ENCODE results near the gene OR2H1. TPM values are rescaled to one million over a fixed set of nuclear protein-coding genes. Genes with fewer than 3 reads are reported as not detected.

Gene OR2H1
- total RNA-seq, 1 donor from 2014 or later, result not detected

GRCh38 chr6:29461021-29461814 lies 4.3 kb downstream of the OR2H1 start:
- Mint-ChIP-seq H3K27ac (no peak overlapping the region), H3K27me3 (ENCODE audit: low read depth) (peaks cover 20% of the 10 kb centered on the region), H3K4me1 (ENCODE audit: low read depth) (no peaks in the 10 kb centered on the region), H3K4me3 (ENCODE audit: low read depth) (no peak overlapping the region), H3K36me3 (ENCODE audit: low read depth) (no peaks in the 10 kb centered on the region), H3K9me3 (no peaks in the 10 kb centered on the region)
- DNase-seq (ENCODE audit: low spot score), result no peak
- intact Hi-C loops (cut with micrococcal nuclease), result no loop called here

GRCh38 chr6:29462022-29462421 lies 5.1 kb downstream of the OR2H1 start:
- Mint-ChIP-seq H3K27ac (no peak overlapping the region), H3K4me3 (ENCODE audit: low read depth) (no peak overlapping the region), H3K4me1 (ENCODE audit: low read depth) (no peaks in the 10 kb centered on the region), H3K36me3 (ENCODE audit: low read depth) (no peaks in the 10 kb centered on the region), H3K27me3 (ENCODE audit: low read depth) (peaks cover 20% of the 10 kb centered on the region), H3K9me3 (no peaks in the 10 kb centered on the region)
- intact Hi-C loops (cut with micrococcal nuclease), result no loop called here
- DNase-seq (ENCODE audit: low spot score), result no peak

GRCh38 chr6:29465279-29465678 lies 8.3 kb downstream of the OR2H1 start:
- no peaks in the 10 kb centered on the region for H3K36me3 Mint-ChIP-seq (ENCODE audit: low read depth)
- no peak for DNase-seq (ENCODE audit: low spot score)
- H3K9me3 Mint-ChIP-seq, result no peaks in the 10 kb centered on the region
- H3K27me3 Mint-ChIP-seq (ENCODE audit: low read depth), result peaks cover 8% of the 10 kb centered on the region
- intact Hi-C loops (cut with micrococcal nuclease), result no loop called here
- H3K4me3 Mint-ChIP-seq (ENCODE audit: low read depth), result no peak overlapping the region
- H3K4me1 Mint-ChIP-seq (ENCODE audit: low read depth), result no peaks in the 10 kb centered on the region
- no peak overlapping the region for H3K27ac Mint-ChIP-seq

- no peaks in the 10 kb centered on the region for H3K9me3 Mint-ChIP-seq
- no peak overlapping the region for H3K4me3 Mint-ChIP-seq (ENCODE audit: low read depth)
- peaks cover 8% of the 10 kb centered on the region for H3K27me3 Mint-ChIP-seq (ENCODE audit: low read depth)
- no peak overlapping the region for H3K27ac Mint-ChIP-seq
- no peaks in the 10 kb centered on the region for H3K4me1 Mint-ChIP-seq (ENCODE audit: low read depth)
- intact Hi-C loops (cut with micrococcal nuclease), result no loop called here
- no peaks in the 10 kb centered on the region for H3K36me3 Mint-ChIP-seq (ENCODE audit: low read depth)
- DNase-seq (ENCODE audit: low spot score), result no peak
Measured at GRCh38 chr6:29465801-29466200, 8.8 kb downstream of the OR2H1 start.

GRCh38 chr6:29466241-29466640 lies 9.3 kb downstream of the OR2H1 start:
- H3K4me1 Mint-ChIP-seq (ENCODE audit: low read depth), result no peaks in the 10 kb centered on the region
- H3K27ac Mint-ChIP-seq, result no peak overlapping the region
- H3K27me3 Mint-ChIP-seq (ENCODE audit: low read depth), result peaks cover 8% of the 10 kb centered on the region
- no peak overlapping the region for H3K4me3 Mint-ChIP-seq (ENCODE audit: low read depth)
- no peak for DNase-seq (ENCODE audit: low spot score)
- H3K9me3 Mint-ChIP-seq, result no peaks in the 10 kb centered on the region
- H3K36me3 Mint-ChIP-seq (ENCODE audit: low read depth), result no peaks in the 10 kb centered on the region
- intact Hi-C loops (cut with micrococcal nuclease), result no loop called here

- Mint-ChIP-seq H3K36me3 (ENCODE audit: low read depth) (no peaks in the 10 kb centered on the region), H3K27ac (no peak overlapping the region), H3K9me3 (no peaks in the 10 kb centered on the region), H3K27me3 (ENCODE audit: low read depth) (peaks cover 1% of the 10 kb centered on the region), H3K4me1 (ENCODE audit: low read depth) (no peaks in the 10 kb centered on the region), H3K4me3 (ENCODE audit: low read depth) (no peak overlapping the region)
- no peak for DNase-seq (ENCODE audit: low spot score)
- intact Hi-C loops (cut with micrococcal nuclease), result no loop called here
Measured at GRCh38 chr6:29474996-29475395, 18.0 kb downstream of the OR2H1 start.

GRCh38 chr6:29477923-29478450 lies 21.0 kb downstream of the OR2H1 start:
- no peak overlapping the region for H3K4me3 Mint-ChIP-seq (ENCODE audit: low read depth)
- DNase-seq (ENCODE audit: low spot score), result no peak
- H3K36me3 Mint-ChIP-seq (ENCODE audit: low read depth), result no peaks in the 10 kb centered on the region
- no peaks in the 10 kb centered on the region for H3K9me3 Mint-ChIP-seq
- intact Hi-C loops (cut with micrococcal nuclease), result no loop called here
- H3K4me1 Mint-ChIP-seq (ENCODE audit: low read depth), result no peaks in the 10 kb centered on the region
- no peak overlapping the region for H3K27ac Mint-ChIP-seq
- H3K27me3 Mint-ChIP-seq (ENCODE audit: low read depth), result peaks cover 3% of the 10 kb centered on the region

- intact Hi-C loops (cut with micrococcal nuclease), result no loop called here
- H3K36me3 Mint-ChIP-seq (ENCODE audit: low read depth), result no peaks in the 10 kb centered on the region
- no peaks in the 10 kb centered on the region for H3K4me1 Mint-ChIP-seq (ENCODE audit: low read depth)
- DNase-seq (ENCODE audit: low spot score), result no peak
- H3K27me3 Mint-ChIP-seq (ENCODE audit: low read depth), result peaks cover 3% of the 10 kb centered on the region
- no peak overlapping the region for H3K4me3 Mint-ChIP-seq (ENCODE audit: low read depth)
- H3K9me3 Mint-ChIP-seq, result no peaks in the 10 kb centered on the region
- H3K27ac Mint-ChIP-seq, result no peak overlapping the region
Measured at GRCh38 chr6:29478740-29479139, 21.8 kb downstream of the OR2H1 start.

- Mint-ChIP-seq H3K27me3 (ENCODE audit: low read depth) (peaks cover 3% of the 10 kb centered on the region), H3K9me3 (no peaks in the 10 kb centered on the region), H3K27ac (no peak overlapping the region), H3K4me1 (ENCODE audit: low read depth) (no peaks in the 10 kb centered on the region), H3K4me3 (ENCODE audit: low read depth) (no peak overlapping the region), H3K36me3 (ENCODE audit: low read depth) (no peaks in the 10 kb centered on the region)
- intact Hi-C loops (cut with micrococcal nuclease), result no loop called here
- no peak for DNase-seq (ENCODE audit: low spot score)
Measured at GRCh38 chr6:29479560-29479959, 22.6 kb downstream of the OR2H1 start.

GRCh38 chr6:29483186-29483585 lies 26.2 kb downstream of the OR2H1 start:
- Mint-ChIP-seq H3K27ac (no peak overlapping the region), H3K4me1 (ENCODE audit: low read depth) (no peaks in the 10 kb centered on the region), H3K36me3 (ENCODE audit: low read depth) (no peaks in the 10 kb centered on the region), H3K9me3 (no peaks in the 10 kb centered on the region), H3K27me3 (ENCODE audit: low read depth) (peaks cover 8% of the 10 kb centered on the region), H3K4me3 (ENCODE audit: low read depth) (no peak overlapping the region)
- intact Hi-C loops (cut with micrococcal nuclease), result no loop called here
- DNase-seq (ENCODE audit: low spot score), result no peak

GRCh38 chr6:29483735-29484134 lies 26.8 kb downstream of the OR2H1 start:
- Mint-ChIP-seq H3K4me3 (ENCODE audit: low read depth) (no peak overlapping the region), H3K27ac (no peak overlapping the region), H3K9me3 (no peaks in the 10 kb centered on the region), H3K36me3 (ENCODE audit: low read depth) (no peaks in the 10 kb centered on the region), H3K27me3 (ENCODE audit: low read depth) (peaks cover 8% of the 10 kb centered on the region), H3K4me1 (ENCODE audit: low read depth) (no peaks in the 10 kb centered on the region)
- no peak for DNase-seq (ENCODE audit: low spot score)
- intact Hi-C loops (cut with micrococcal nuclease), result no loop called here

GRCh38 chr6:29486577-29486976 lies 29.6 kb downstream of the OR2H1 start:
- no peak for DNase-seq (ENCODE audit: low spot score)
- Mint-ChIP-seq H3K9me3 (no peaks in the 10 kb centered on the region), H3K4me1 (ENCODE audit: low read depth) (no peaks in the 10 kb centered on the region), H3K27ac (no peak overlapping the region), H3K36me3 (ENCODE audit: low read depth) (no peaks in the 10 kb centered on the region), H3K4me3 (ENCODE audit: low read depth) (no peak overlapping the region), H3K27me3 (ENCODE audit: low read depth) (peaks cover 6% of the 10 kb centered on the region)
- intact Hi-C loops (cut with micrococcal nuclease), result no loop called here

- Mint-ChIP-seq H3K4me1 (ENCODE audit: low read depth) (no peaks in the 10 kb centered on the region), H3K36me3 (ENCODE audit: low read depth) (no peaks in the 10 kb centered on the region), H3K27me3 (ENCODE audit: low read depth) (peaks cover 6% of the 10 kb centered on the region), H3K4me3 (ENCODE audit: low read depth) (no peak overlapping the region), H3K9me3 (no peaks in the 10 kb centered on the region), H3K27ac (no peak overlapping the region)
- intact Hi-C loops (cut with micrococcal nuclease), result no loop called here
- DNase-seq (ENCODE audit: low spot score), result no peak
Measured at GRCh38 chr6:29487131-29487530, 30.2 kb downstream of the OR2H1 start.

All from activated T-helper 2 cell treated with anti-CD3 and anti-CD28 coated beads, Interferon-gamma antibody, Interleukin-2, Interleukin-4, amounts not matched to agents 10 μg/mL and 5 μg/mL and 100 μg/mL, durations not matched to agents 14 hours and 24 hours and 36 hours (primary cell).